HCT116 (cell line): ENCODE results near the gene CCNK. TPM values are rescaled to one million over a fixed set of nuclear protein-coding genes. Genes with fewer than 3 reads are reported as not detected.

ENCODE experiments used
- ATAC-seq: fragments of 200-7000 bp; cut with Tn5 transposase; 2 replicates; pipeline ENCODE4 v1.9.1; 2020; ENCODE audit warnings: mild to moderate bottlenecking, moderate library complexity
- BruUV-seq: library from RNA; stranded (reverse); fragments of 400-500 nt; replicated peaks from 2 replicates; lab custom pipeline; 2021; lab: Mats Ljungman, UMichigan
- CTCF ChIA-PET: fragments of 300-600 bp; sonication (Branson Sonifier 250); formaldehyde crosslinking; loops from one replicate; lab custom pipeline; 2021; ENCODE audit warnings: antibody characterized with exemption; lab: Charles Lee
- POLR2A ChIA-PET: fragments of 300-600, 350-600 bp; sonication (Branson Sonifier 250); formaldehyde crosslinking; loops from one replicate; lab custom pipeline; 2021; ENCODE audit warnings: antibody characterized with exemption; lab: Charles Lee
- RAD21 ChIA-PET, 2 experiments: fragments of 300-600 bp; sonication (Branson Sonifier 250); formaldehyde crosslinking; loops; one replicate each; lab custom pipeline; 2023; ENCODE audit warnings: low total read pairs in 2 of 2; ENCODE audit not compliant: uncharacterized antibody in 2 of 2, unreplicated experiment in 2 of 2, low non-redundant PET in 1 of 2; lab: Charles Lee
- DNase-seq: peaks from one replicate; pipeline ENCODE4 v3.0.0-alpha.2; 2010; ENCODE audit warnings: low read depth, low spot score
- H2AFZ ChIP-seq: fragments of 200-600 bp; shearing (Covaris generic), sonication (generic); 2 replicates; pipeline ENCODE4 v1.6.1; 2017; ENCODE audit warnings: low read depth, mixed run types, mixed read lengths, antibody characterized with exemption, low read length; ENCODE audit not compliant: poor library complexity, severe bottlenecking
- H3K27ac ChIP-seq: 2 replicates; pipeline ENCODE4 v1.5.1; 2012; ENCODE audit warnings: low read depth, low read length
- H3K27me3 ChIP-seq: fragments of 200-600 bp; sonication (generic); 2 replicates; pipeline ENCODE4 v1.6.1; 2016; ENCODE audit warnings: mixed run types, low read length, mixed read lengths; ENCODE audit not compliant: insufficient read depth
- H3K36me3 ChIP-seq, 2 experiments: fragments of 200-500 bp in 1 of 2; fragments of 200-600 bp in 1 of 2; sonication (Bioruptor generic) in 1 of 2; sonication (generic) in 1 of 2; 2 replicates each; pipeline versions ENCODE4 v1.5.1 to v1.6.1; 2014 to 2016; ENCODE audit warnings: low read length in 2 of 2, inconsistent platforms in 1 of 2, mixed read lengths in 1 of 2, mixed run types in 1 of 2; ENCODE audit not compliant: insufficient read depth in 2 of 2, control insufficient read depth in 1 of 2
- H3K4me1 ChIP-seq, 2 experiments: fragments of 200-600 bp in 1 of 2; sonication (generic) in 1 of 2; 2 replicates each; pipeline versions ENCODE4 v1.5.1 to v1.6.1; 2012 to 2017; ENCODE audit warnings: low read length in 2 of 2, inconsistent platforms in 1 of 2, mild to moderate bottlenecking in 1 of 2, mixed read lengths in 1 of 2, mixed run types in 1 of 2, moderate library complexity in 1 of 2; ENCODE audit not compliant: insufficient read depth in 2 of 2, control insufficient read depth in 1 of 2
- H3K4me2 ChIP-seq: fragments of 200-600 bp; sonication (generic); 2 replicates; pipeline ENCODE4 v1.6.1; 2017; ENCODE audit warnings: mixed run types, low read length, mixed read lengths
- H3K4me3 ChIP-seq, 2 experiments: fragments of 200-600 bp in 1 of 2; sonication (generic) in 1 of 2; replicated peaks in 1 of 2; 2 replicates each; pipeline ENCODE4 v1.5.1; 2011 to 2016; ENCODE audit warnings: low read length in 2 of 2, control low read depth in 1 of 2, low read depth in 1 of 2, mild to moderate bottlenecking in 1 of 2, mixed read lengths in 1 of 2, mixed run types in 1 of 2
- H3K79me2 ChIP-seq: fragments of 200-600 bp; sonication (generic); 2 replicates; pipeline ENCODE4 v1.6.1; 2017; ENCODE audit warnings: mild to moderate bottlenecking, mixed run types, low read length, moderate library complexity, mixed read lengths; ENCODE audit not compliant: insufficient read depth
- H3K9ac ChIP-seq: fragments of 200-600 bp; sonication (generic); 2 replicates; pipeline ENCODE4 v1.6.1; 2016; ENCODE audit warnings: low read length, mixed read lengths
- H3K9me2 ChIP-seq: fragments of 200-600 bp; sonication (generic), shearing (Covaris generic); 2 replicates; pipeline ENCODE4 v1.6.1; 2017; ENCODE audit warnings: mixed run types, mild to moderate bottlenecking, moderate library complexity; ENCODE audit not compliant: insufficient read depth
- H3K9me3 ChIP-seq, 2 experiments: fragments of 200-500 bp in 1 of 2; fragments of 200-600 bp in 1 of 2; sonication (Bioruptor generic) in 1 of 2; sonication (generic) in 1 of 2; 2 replicates each; pipeline ENCODE4 v1.6.1; 2014 to 2017; ENCODE audit warnings: low read length in 2 of 2, mixed read lengths in 2 of 2, inconsistent platforms in 1 of 2, low read depth in 1 of 2, mild to moderate bottlenecking in 1 of 2, mixed run types in 1 of 2, moderate library complexity in 1 of 2; ENCODE audit not compliant: control insufficient read depth in 1 of 2, insufficient read depth in 1 of 2
- H4K20me1 ChIP-seq: fragments of 200-600 bp; sonication (generic), shearing (Covaris generic); 2 replicates; pipeline ENCODE4 v1.6.1; 2017; ENCODE audit warnings: mixed run types, mild to moderate bottlenecking, moderate library complexity; ENCODE audit not compliant: insufficient read depth
- CEBPB ChIP-seq: IDR thresholded peaks from 2 replicates; pipeline ENCODE4 v1.6.1; 2012; ENCODE audit warnings: low read depth
- CTCF ChIP-seq, 3 experiments: fragments of 200-600 bp in 1 of 3; sonication (generic) in 1 of 3; IDR thresholded peaks in 2 of 3; conservative IDR thresholded peaks in 1 of 3; 2 replicates each; pipeline ENCODE4 v1.5.1; 2012 to 2017; ENCODE audit warnings: low read depth in 2 of 3, low read length in 2 of 3, antibody characterized with exemption in 1 of 3, borderline replicate concordance in 1 of 3, control low read depth in 1 of 3, mild to moderate bottlenecking in 1 of 3, mixed read lengths in 1 of 3, mixed run types in 1 of 3, moderate library complexity in 1 of 3; ENCODE audit not compliant: insufficient read depth in 1 of 3
- ELF1 ChIP-seq: IDR thresholded peaks from 2 replicates; pipeline ENCODE4 v1.6.1; 2012; ENCODE audit warnings: low read depth, borderline replicate concordance
- EZH2 ChIP-seq: fragments of 200-600 bp; sonication (generic); IDR thresholded peaks from 2 replicates; pipeline ENCODE4 v1.6.1; 2017; ENCODE audit warnings: antibody characterized with exemption, mixed run types
- EZH2phosphoT487 ChIP-seq: fragments of 200-600 bp; IDR thresholded peaks from 2 replicates; pipeline ENCODE4 v1.6.1; 2018; ENCODE audit warnings: antibody characterized with exemption, borderline replicate concordance
- FOSL1 ChIP-seq: IDR thresholded peaks from 2 replicates; pipeline ENCODE4 v1.6.1; 2012; ENCODE audit warnings: low read depth
- POLR2AphosphoS5 ChIP-seq: IDR thresholded peaks from 2 replicates; pipeline ENCODE4 v1.6.1; 2011; ENCODE audit warnings: mild to moderate bottlenecking, low read depth, low read length, moderate library complexity
- REST ChIP-seq: IDR thresholded peaks from 2 replicates; pipeline ENCODE4 v1.6.1; 2012; ENCODE audit warnings: low read depth
- SP1 ChIP-seq: IDR thresholded peaks from 2 replicates; pipeline ENCODE4 v1.6.1; 2012; ENCODE audit warnings: low read depth
- SRF ChIP-seq: IDR thresholded peaks from 2 replicates; pipeline ENCODE4 v1.6.1; 2012; ENCODE audit warnings: low read depth
- TCF7L2 ChIP-seq: IDR thresholded peaks from 2 replicates; pipeline ENCODE4 v1.7.0; 2011; ENCODE audit warnings: borderline replicate concordance, inconsistent platforms; ENCODE audit not compliant: insufficient read depth, insufficient read length; ENCODE audit errors: extremely low read depth
- ZNF274 ChIP-seq: fragments of 200-500 bp; sonication (Bioruptor generic); IDR thresholded peaks from 2 replicates; pipeline ENCODE4 v1.6.1; 2014; ENCODE audit warnings: mild to moderate bottlenecking, low read depth, low read length, inconsistent platforms
- intact Hi-C: fragments of 100-400 bp; cut with micrococcal nuclease; formaldehyde crosslinking; loops from 2 replicates; pipeline ENCODE4 v1.10.0; 2022
- total RNA-seq: library from RNA; stranded (reverse); gene quantifications from one replicate; pipeline ENCODE4 v1.2.1, GENCODE V29; 2021; ENCODE audit not compliant: unreplicated experiment

Gene CCNK
- total RNA-seq, 1 experiment from 2014 or later = 68.2 TPM

- no peak for TF ChIP-seq REST
- TF ChIP-seq POLR2AphosphoS5 = no peak
- TF ChIP-seq EZH2phosphoT487 = no peak
- TF ChIP-seq ZNF274 = no peak
- TF ChIP-seq CTCF (IDR thresholded peaks at IDR 0.05 in 2 of 3, conservative IDR thresholded peaks at IDR 0.05 in 1 of 3; ENCODE audit: borderline replicate concordance in 1 of 3, insufficient read depth in 1 of 3, low read depth in 2 of 3, low read length in 2 of 3) = no peak
- TF ChIP-seq CEBPB = no peak
Observed at GRCh38 chr14:99519931-99520421, 38.8 kb downstream of the CCNK start (continued).

GRCh38 chr14:99520571-99521081 is 39.4 kb downstream of the CCNK start:
- no peak overlapping the region for H3K4me2 ChIP-seq
- no peaks in the 10 kb centered on the region for H3K36me3 ChIP-seq
- ATAC-seq = no peak
- TF ChIP-seq TCF7L2 = no peak
- no peak for TF ChIP-seq ELF1
- TF ChIP-seq FOSL1 = no peak
- no peak for TF ChIP-seq CEBPB
- no peak for TF ChIP-seq EZH2
- no peak for TF ChIP-seq EZH2phosphoT487
- TF ChIP-seq SP1 = no peak
- no peak for TF ChIP-seq SRF
- peaks cover 7% of the 10 kb centered on the region; the same call in 1 of the 2 replicates for H3K79me2 ChIP-seq
- no peak for DNase-seq
- no peak overlapping the region for H3K9ac ChIP-seq
- H3K27me3 ChIP-seq = no peaks in the 10 kb centered on the region
- H4K20me1 ChIP-seq = no peaks in the 10 kb centered on the region
- no TSS peak for BruUV-seq
- H3K9me2 ChIP-seq = no peaks in the 10 kb centered on the region
- ChIA-PET POLR2A (no interaction called here), CTCF (no interaction called here), RAD21 (no interaction called here)
- no peak overlapping the region for H2AFZ ChIP-seq
- intact Hi-C loops = loop anchor here (10.0 kb wide), 1 partner anchor 424 kb away; no protein-coding TSS in a partner anchor
- H3K27ac ChIP-seq = no peak overlapping the region
- peaks cover 0 to 6% of the 10 kb centered on the region in 2 experiments; a peak in 2 of 4 replicates for H3K4me1 ChIP-seq
- no peaks in the 10 kb centered on the region for H3K9me3 ChIP-seq
- H3K4me3 ChIP-seq = no peak overlapping the region
